ENCODE results near the gene BDH1.
"Not testable (repeated sequence)": the region's sequence is repeated elsewhere in the genome, so short reads cannot be mapped to it uniquely, and the experiment has no call there.

BDH1 gene

GRCh38 chr3:197486861-197487260, 68.9 kb downstream of the BDH1 start:
- DNase-seq (ENCODE audit: low spot score): no peak

- no peak for DNase-seq (ENCODE audit: low spot score)
These were observed 70.6 kb downstream of the BDH1 start for GRCh38 chr3:197485143-197485542.

DNA sequence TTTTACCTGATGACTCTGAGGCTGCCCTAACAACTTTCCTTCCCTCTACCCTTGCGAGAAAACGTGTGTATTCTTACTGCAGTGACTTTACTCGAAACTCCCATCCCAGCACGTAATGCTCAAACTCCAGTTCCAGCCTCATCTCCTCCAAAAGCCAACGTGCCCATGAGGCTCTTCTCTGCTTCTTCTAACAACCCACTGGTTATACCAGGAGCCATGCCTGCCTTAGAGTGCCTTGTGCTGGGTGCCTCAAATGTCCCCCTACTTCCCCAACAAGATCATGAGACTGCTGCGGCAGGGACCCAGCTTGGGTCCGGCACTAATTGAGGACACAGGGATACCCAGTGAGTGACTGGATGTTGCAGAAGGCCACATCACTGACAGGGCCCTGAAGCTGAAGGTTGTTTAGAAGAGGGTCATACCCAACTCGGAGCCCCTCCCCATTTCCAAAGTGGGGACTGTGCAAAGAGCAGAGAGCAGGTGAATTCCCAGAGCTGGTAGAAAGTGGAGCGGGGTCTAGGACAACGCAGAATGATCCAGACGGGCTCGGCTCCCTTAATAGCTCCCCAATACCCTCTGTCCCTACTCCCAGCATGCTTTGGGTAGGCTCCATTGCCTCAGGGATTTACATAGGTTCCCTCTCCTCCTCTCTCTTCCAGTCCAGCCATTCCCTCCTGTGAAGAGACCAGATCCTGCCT, 71.4 kb downstream of the BDH1 start:
- DNase-seq (ENCODE audit: low spot score): no peak

- no peak for DNase-seq (ENCODE audit: low spot score)
These were observed 73.8 kb downstream of the BDH1 start for GRCh38 chr3:197482001-197482400.

DNA sequence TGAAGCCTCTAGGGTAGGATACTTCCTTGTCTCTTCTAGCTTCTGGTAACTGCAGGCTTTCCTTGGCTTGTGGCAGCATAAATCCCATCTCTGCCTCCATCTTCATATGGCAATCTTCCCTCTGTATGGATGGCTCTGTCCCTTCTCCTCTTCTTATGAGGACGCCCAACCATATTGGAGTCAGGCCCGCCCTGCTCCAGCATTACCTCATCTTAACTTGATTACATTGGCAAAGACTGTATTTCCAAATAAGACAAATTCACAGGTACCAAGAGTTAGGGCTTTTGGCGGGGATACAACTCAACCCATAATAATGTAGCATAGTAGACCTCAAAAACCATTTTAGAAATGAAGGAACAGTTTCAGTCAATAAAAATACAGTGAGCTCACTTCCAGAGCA, 75.4 kb downstream of the BDH1 start:
- DNase-seq (ENCODE audit: low spot score): no peak

DNA sequence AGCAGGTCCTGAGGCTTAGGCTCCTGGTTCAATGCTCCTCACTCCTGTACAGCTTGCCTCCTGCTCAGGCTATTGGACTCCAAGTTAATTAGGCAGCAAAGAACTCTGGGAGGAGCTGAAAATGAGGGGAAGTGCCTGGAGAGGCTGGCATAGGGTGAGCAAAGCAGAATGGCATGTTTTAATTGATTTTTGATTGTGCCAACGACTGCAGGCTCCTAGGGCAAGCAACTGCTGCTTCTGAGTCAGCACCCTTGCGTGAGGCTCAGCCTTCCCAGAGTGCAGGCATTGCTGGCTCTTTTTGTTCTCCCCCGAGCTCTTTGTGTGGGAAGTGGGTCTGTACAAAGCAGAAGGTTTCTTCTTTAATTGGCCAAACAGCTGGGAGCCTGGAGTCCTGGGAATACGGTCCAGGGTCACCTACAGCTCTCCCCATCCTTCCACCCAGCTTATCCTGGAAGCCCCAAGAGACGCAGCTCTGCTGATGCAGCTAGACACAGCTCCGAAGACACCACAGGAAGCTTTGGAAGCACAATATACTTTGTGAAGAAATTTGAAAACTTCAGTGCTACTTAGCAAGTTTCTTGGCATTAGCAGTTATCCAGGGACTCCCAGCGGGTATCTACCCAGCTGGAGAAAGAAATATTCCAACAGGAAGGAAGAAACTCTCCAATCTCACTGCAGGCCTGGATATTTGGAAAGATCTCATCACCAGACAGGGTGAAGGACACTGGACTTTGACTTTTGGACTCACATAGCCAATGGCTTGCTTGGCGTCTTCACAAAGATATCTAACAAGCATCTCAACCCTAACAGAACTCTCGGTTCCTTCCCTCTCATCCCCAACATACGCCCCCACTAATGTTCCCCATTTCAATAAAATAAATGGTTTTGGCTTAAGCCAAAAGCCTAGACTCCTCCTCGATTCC, 76.8 kb downstream of the BDH1 start:
- no peak for DNase-seq (ENCODE audit: low spot score)

GRCh38 chr3:197477816-197478215, 78.0 kb downstream of the BDH1 start:
- DNase-seq (ENCODE audit: low spot score): not testable (repeated sequence)

- DNase-seq (ENCODE audit: low spot score): no peak
These were observed 79.7 kb downstream of the BDH1 start for GRCh38 chr3:197475997-197476525.

DNA sequence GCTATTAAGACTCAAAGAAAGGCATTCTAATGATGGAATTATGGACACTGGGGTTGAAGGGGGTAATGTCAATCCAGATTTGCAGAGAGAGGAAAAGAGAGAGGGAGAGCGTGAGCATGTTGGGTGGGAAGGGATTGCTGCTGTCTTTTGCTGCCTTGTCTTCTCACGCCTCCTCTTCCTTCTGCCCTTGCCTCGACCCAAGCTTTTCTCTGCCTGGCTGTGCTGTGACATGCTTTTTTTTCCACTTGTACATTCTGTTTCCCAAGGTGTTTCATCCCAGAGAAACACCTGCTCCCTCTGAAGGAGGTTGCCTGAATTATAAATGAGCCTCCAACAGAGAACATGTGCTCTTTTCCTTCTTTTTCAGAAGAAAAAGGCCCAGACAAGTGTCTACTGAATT, 80.3 kb downstream of the BDH1 start:
- DNase-seq (ENCODE audit: low spot score): peak; percentile 78

DNA sequence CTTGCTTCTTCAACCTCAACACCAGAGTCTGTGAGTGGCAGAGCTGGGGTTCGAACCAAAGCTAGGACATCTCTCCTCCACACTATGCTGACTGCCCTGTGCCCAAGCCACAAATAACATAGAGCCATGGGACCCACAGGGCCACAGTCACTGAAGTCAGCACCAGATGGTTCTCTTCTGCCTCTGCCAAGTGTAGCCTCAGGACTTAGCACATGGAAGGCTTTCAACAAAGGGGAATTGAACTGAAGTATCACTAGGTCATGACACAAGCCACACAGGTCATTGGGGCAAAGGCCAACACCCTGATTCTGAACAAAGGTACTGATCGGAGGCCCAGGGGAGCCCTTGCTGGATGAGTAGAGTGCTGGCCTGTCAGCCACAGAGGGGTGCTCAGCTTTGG, 83.6 kb downstream of the BDH1 start:
- no peak for DNase-seq (ENCODE audit: low spot score)

GRCh38 chr3:197471221-197472010, 84.4 kb downstream of the BDH1 start:
- DNase-seq (ENCODE audit: low spot score): no peak

- DNase-seq (ENCODE audit: low spot score): no peak
These were observed 86.8 kb downstream of the BDH1 start for GRCh38 chr3:197468866-197469382.

DNA sequence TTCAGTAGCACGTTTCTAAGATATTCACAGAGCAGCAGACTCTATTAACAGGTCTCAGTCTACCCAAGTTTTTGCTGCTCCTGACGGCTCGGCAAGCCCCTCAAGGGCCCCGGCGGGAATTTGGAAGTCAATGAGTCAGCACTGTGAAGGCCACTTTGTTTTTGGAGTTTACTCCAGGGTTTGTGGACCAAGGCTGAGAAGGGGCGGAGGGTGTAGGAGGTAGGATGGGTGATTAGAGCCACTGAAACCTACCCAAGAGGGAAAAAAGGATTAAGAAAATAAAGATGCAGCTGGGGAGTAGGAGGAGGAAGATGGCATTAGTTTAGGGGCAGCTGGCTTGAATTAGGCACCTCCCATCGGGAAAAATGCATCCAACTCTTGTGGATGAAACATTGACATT, 87.6 kb downstream of the BDH1 start:
- no peak for DNase-seq (ENCODE audit: low spot score)

DNA sequence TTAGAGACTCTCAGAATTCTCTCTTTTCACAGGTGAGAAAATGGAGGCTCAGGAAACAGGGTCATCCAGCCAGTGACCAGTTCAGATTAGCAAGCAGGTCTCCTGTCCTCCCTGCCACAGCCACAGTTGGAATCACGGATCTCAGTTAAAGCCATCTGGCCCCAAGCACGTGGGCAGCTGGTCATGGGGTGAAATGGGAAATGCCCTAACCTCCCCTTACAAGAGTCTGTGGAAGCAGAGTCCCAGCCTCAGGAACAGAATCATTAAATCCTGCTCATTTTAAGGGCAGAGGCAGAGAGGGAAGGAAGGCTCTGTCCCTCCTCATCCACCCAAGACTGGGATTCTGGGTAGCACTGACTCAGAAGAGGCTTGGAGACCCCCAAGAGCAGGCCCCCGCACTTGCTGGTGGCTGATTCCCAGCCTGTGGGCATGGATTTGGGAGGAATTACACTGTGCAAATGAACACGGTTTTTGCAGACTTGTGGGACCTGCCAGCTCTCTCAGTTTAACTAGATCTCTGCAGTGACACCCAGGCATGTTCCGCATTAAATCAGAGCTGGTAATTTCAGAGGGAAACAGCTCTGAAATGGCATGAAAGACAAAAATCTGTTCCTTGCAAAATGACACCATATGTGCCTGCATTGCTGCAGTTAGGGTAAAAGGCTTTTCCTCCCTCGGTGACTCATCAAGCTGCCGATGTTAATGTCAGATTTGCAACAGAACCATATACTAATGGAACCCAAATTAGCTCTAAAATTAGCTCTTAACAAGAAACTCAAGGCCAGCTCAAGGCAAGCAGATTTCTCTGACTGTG, 89.0 kb downstream of the BDH1 start:
- DNase-seq (ENCODE audit: low spot score): peak; percentile 82

GRCh38 chr3:197465996-197466549, 89.7 kb downstream of the BDH1 start:
- DNase-seq (ENCODE audit: low spot score): no peak

DNA sequence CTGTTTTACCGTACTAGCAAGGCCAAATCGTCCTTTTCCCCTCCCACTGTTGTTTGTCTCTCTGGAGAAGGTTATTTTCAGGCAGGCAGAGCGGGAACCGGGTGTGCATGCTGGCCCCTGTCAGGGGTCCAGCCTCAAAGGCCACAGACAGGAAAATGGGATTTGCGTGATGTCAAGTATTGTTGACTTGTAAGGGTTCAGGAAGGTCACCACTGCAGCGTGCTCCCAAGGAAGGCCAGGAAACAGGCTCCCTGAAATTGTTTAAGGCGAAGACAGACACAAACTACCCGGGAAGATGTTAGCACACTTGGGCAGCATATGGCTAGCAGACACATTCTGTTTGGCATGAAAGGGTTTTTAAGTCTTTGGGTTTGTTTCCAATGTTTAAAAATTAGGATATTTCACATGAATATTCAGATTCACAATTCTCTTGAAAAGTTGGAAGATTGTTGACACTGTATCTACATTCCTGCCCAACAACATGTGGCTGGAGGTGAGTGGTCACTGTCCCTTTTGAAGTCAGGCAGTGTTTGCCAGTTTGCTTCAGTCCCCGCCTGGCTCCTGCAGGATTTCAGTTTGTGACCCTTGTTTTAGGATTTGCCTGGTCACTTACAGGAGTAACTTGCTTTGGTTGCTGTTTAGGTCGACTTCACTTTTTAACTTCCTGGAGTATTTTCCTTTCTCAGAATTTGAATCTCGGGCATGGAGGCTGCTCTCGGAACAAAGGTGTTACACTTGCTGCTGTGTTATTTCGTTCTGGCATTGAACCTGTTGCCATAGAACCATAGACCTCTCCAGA, 90.4 kb downstream of the BDH1 start:
- DNase-seq (ENCODE audit: low spot score): no peak

GRCh38 chr3:197464794-197465193, 91.0 kb downstream of the BDH1 start:
- no peak for DNase-seq (ENCODE audit: low spot score)

GRCh38 chr3:197463279-197463678, 92.5 kb downstream of the BDH1 start:
- no peak for DNase-seq (ENCODE audit: low spot score)

- peak; percentile 50 for DNase-seq (ENCODE audit: low spot score)
These were observed 93.0 kb downstream of the BDH1 start for GRCh38 chr3:197462808-197463207.

DNA sequence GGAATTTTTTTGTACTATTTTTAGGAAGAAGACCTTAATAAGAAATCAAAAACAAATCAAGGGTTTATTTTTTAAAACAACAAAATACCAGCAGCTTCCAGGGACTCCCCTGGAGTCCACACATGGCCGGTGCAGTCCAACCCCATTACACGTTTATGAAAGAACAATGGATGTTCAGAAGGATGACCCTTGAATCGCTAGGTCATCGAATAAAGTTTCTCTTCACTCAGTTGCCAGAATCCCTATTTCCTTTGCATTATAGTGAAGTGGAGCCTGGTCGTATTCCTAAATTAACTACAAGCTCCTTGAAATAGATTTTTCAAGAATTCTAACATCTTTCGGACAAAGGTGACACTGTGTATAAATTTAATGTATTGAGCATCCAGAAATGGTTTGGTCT, 95.1 kb downstream of the BDH1 start:
- no peak for DNase-seq (ENCODE audit: low spot score)

Measured in putamen (tissue), 1 donor.